Keratinocyte (primary cell): ENCODE results near the gene STOM. TPM values are rescaled to one million over a fixed set of nuclear protein-coding genes. Genes with fewer than 3 reads are reported as not detected.

Experiments used
- DNase-seq: peaks from one replicate; pipeline ENCODE4 v3.0.0-alpha.2; 2011; ENCODE audit warnings: low read depth, missing footprints, low spot score
- FAIRE-seq: peaks from 2 replicates; lab custom pipeline; 2011; peaks lifted over from hg19 to GRCh38; lab: Jason Lieb, UNC
- H2AFZ ChIP-seq: 2 replicates; pipeline ENCODE4 v1.6.0; 2012; ENCODE audit warnings: low read length, control low read depth, inconsistent platforms; ENCODE audit not compliant: control insufficient read depth
- H3K27ac ChIP-seq: 2 replicates; pipeline ENCODE4 v1.5.1; 2011; ENCODE audit warnings: low read length; ENCODE audit not compliant: control insufficient read depth, insufficient read depth
- H3K27me3 ChIP-seq: 3 replicates; pipeline ENCODE4 v1.6.0; 2011; ENCODE audit warnings: low read length; ENCODE audit not compliant: control insufficient read depth, insufficient read depth; ENCODE audit errors: extremely low read depth
- H3K36me3 ChIP-seq, 2 experiments: 2 replicates in 1 of 2; 3 replicates in 1 of 2; pipeline ENCODE4 v1.5.1; 2011; ENCODE audit warnings: low read length in 2 of 2, mild to moderate bottlenecking in 1 of 2; ENCODE audit not compliant: control insufficient read depth in 2 of 2, insufficient read depth in 2 of 2; ENCODE audit errors: extremely low read depth in 1 of 2
- H3K4me1 ChIP-seq: 3 replicates; pipeline ENCODE4 v1.5.1; 2011; ENCODE audit warnings: low read length; ENCODE audit not compliant: control insufficient read depth, insufficient read depth; ENCODE audit errors: extremely low read depth
- H3K4me2 ChIP-seq: 3 replicates; pipeline ENCODE4 v1.6.0; 2011; ENCODE audit warnings: low read depth, low read length; ENCODE audit not compliant: control insufficient read depth, insufficient read depth; ENCODE audit errors: extremely low read depth
- H3K4me3 ChIP-seq, 3 experiments: fragments of 200-600 bp in 1 of 3; sonication (generic) in 1 of 3; 2 replicates in 2 of 3; 3 replicates in 1 of 3; pipeline ENCODE4 v1.5.1; 2011 to 2016; ENCODE audit warnings: low read length in 3 of 3, mild to moderate bottlenecking in 3 of 3, control low read depth in 2 of 3, inconsistent platforms in 1 of 3, low read depth in 1 of 3, mixed read lengths in 1 of 3, mixed run types in 1 of 3, moderate library complexity in 1 of 3; ENCODE audit not compliant: control insufficient read depth in 2 of 3, insufficient read depth in 2 of 3; ENCODE audit errors: extremely low read depth in 1 of 3
- H3K79me2 ChIP-seq: 2 replicates; pipeline ENCODE4 v1.6.0; 2012; ENCODE audit warnings: low read length; ENCODE audit not compliant: control insufficient read depth, insufficient read depth
- H3K9ac ChIP-seq: 3 replicates; pipeline ENCODE4 v1.6.0; 2011; ENCODE audit warnings: low read length; ENCODE audit not compliant: control insufficient read depth, insufficient read depth; ENCODE audit errors: extremely low read depth
- H3K9me1 ChIP-seq: 3 replicates; pipeline ENCODE4 v1.6.0; 2011; ENCODE audit warnings: low read length; ENCODE audit not compliant: control insufficient read depth, insufficient read depth; ENCODE audit errors: extremely low read depth
- H3K9me3 ChIP-seq: 2 replicates; pipeline ENCODE4 v1.5.1; 2012; ENCODE audit warnings: low read depth, low read length; ENCODE audit not compliant: control insufficient read depth
- H4K20me1 ChIP-seq: 3 replicates; pipeline ENCODE4 v1.6.0; 2011; ENCODE audit warnings: low read length; ENCODE audit not compliant: control insufficient read depth, insufficient read depth; ENCODE audit errors: extremely low read depth
- EZH2 ChIP-seq: IDR thresholded peaks from one replicate; pipeline ENCODE4 v1.6.1; 2012; ENCODE audit warnings: inconsistent platforms, mild to moderate bottlenecking, low read length, moderate library complexity
- dilution Hi-C: fragments of 300-500 bp; cut with MboI; formaldehyde crosslinking; loops from one replicate; pipeline ENCODE4 v1.7.0; 2020; ENCODE audit warnings: low sequenced_read_pairs; ENCODE audit not compliant: extremely low pct_ligation_motif_present
- polyA plus RNA-seq, 5 experiments: library from polyadenylated mRNA; depleted of rRNA in 3 of 5; stranded (reverse) in 3 of 5; stranded (forward) in 1 of 5; unstranded in 1 of 5; fragments of >200 nt; gene quantifications; 1 replicate in 1 of 5; 2 replicates in 3 of 5; 3 replicates in 1 of 5; pipeline versions ENCODE4 v1.2.1 to v1.2.3, GENCODE V29; 2011 to 2012; ENCODE audit warnings: missing spikeins in 2 of 5, low read depth in 1 of 5, low replicate concordance in 1 of 5
- TF ChIP-seq, protein P1 (sequence below), 3 experiments: IDR thresholded peaks in 1 of 3; conservative IDR thresholded peaks in 1 of 3; optimal IDR thresholded peaks in 1 of 3; 2 replicates in 2 of 3; 3 replicates in 1 of 3; pipeline versions ENCODE3 to v1.5.1; 2011; ENCODE audit warnings: low read length in 3 of 3, mild to moderate bottlenecking in 3 of 3, moderate library complexity in 2 of 3, control low read depth in 1 of 3, inconsistent platforms in 1 of 3; ENCODE audit not compliant: insufficient read depth in 2 of 3; ENCODE audit errors: extremely low read depth in 1 of 3

STOM gene
- polyA plus RNA-seq, 1 donor (not counting 4 experiments of a cell fraction or from before 2014, with no cell fraction given) = 121 TPM

DNA sequence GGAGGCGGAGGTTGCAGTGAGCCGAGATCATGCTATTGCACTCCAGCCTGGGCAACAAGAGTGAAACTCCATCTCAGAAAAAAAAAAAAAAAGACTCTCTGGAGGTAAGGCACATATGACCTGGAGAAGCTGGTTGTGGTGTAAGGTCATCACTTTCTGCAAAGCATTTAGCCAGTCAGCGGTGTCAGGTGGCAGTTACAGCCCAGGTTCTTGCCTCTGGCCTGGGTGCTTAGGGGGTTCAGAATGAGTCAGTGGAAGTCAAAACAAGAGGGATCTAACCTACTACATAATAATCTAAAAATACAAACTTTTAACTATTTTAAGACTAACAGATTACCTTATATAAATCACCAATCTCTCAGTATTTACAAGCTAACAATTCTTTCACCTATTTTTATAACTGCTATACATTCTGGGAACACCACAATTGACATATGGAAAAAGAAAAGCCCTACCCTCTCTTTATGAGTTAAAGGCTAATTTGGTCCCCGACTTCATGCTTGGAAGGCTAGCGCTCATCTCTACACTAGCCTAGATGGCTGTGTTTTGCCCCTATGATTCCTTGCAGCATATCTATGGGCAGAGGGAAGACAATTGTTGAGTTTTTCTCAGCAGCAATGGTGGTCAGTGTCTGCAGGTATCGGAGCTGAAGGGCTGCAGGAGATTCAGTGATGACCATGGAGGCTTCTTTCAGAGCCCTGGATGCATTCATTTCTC is 29.2 kb downstream of the STOM start:
- Histone ChIP-seq H2AFZ (no peak overlapping the region), H3K4me1 (peaks cover 5% of the 10 kb centered on the region), H3K27me3 (no peaks in the 10 kb centered on the region), H3K4me2 (no peak overlapping the region), H3K9me3 (no peaks in the 10 kb centered on the region), H3K36me3 (peaks cover 3 to 9% of the 10 kb centered on the region in 2 experiments), H4K20me1 (no peaks in the 10 kb centered on the region), H3K9me1 (no peaks in the 10 kb centered on the region), H3K79me2 (no peaks in the 10 kb centered on the region), H3K27ac (no peak overlapping the region), H3K4me3 (no peak overlapping the region), H3K9ac (no peak overlapping the region)
- FAIRE-seq (no peak), DNase-seq (no peak)
- dilution Hi-C loops = no loop called here
- TF ChIP-seq EZH2 = no peak
- TF ChIP-seq, protein P1, sequence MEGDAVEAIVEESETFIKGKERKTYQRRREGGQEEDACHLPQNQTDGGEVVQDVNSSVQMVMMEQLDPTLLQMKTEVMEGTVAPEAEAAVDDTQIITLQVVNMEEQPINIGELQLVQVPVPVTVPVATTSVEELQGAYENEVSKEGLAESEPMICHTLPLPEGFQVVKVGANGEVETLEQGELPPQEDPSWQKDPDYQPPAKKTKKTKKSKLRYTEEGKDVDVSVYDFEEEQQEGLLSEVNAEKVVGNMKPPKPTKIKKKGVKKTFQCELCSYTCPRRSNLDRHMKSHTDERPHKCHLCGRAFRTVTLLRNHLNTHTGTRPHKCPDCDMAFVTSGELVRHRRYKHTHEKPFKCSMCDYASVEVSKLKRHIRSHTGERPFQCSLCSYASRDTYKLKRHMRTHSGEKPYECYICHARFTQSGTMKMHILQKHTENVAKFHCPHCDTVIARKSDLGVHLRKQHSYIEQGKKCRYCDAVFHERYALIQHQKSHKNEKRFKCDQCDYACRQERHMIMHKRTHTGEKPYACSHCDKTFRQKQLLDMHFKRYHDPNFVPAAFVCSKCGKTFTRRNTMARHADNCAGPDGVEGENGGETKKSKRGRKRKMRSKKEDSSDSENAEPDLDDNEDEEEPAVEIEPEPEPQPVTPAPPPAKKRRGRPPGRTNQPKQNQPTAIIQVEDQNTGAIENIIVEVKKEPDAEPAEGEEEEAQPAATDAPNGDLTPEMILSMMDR (optimal IDR thresholded peaks at IDR 0.05 in 1 of 3, IDR thresholded peaks at IDR 0.05 in 1 of 3, conservative IDR thresholded peaks at IDR 0.05 in 1 of 3; ENCODE audit: extremely low read depth in 1 of 3, insufficient read depth in 2 of 3, low read length in 3 of 3) = no peak

DNA sequence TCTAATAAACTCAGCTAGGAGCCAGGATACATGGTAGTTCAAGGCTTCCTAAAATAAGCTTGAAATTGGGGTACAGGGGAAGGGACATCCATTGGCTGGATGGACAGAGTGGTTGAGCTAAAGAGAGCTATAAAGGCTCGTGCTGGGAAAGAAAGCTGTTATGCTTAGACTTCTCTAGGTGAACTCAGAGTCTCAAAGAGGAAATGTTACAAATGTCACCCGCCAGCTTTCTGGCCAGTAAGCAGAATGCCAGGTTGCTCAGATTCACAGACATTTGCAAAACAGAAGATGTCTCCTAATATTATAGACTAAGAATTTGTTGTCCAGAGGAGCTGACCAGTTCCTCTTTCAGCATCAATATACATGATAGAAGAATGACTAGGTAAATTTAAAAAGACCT is 30.6 kb downstream of the STOM start:
- H3K4me3 ChIP-seq = no peak overlapping the region
- no peak overlapping the region for H3K27ac ChIP-seq
- no peaks in the 10 kb centered on the region for H3K9me3 ChIP-seq
- no peak overlapping the region for H3K4me2 ChIP-seq
- dilution Hi-C loops = no loop called here
- peaks cover 2 to 9% of the 10 kb centered on the region in 2 experiments for H3K36me3 ChIP-seq
- FAIRE-seq (no peak), DNase-seq (no peak)
- peaks cover 19% of the 10 kb centered on the region for H3K4me1 ChIP-seq
- no peak overlapping the region for H2AFZ ChIP-seq
- H3K9ac ChIP-seq = no peak overlapping the region
- no peaks in the 10 kb centered on the region for H3K27me3 ChIP-seq
- TF ChIP-seq, protein P1 (optimal IDR thresholded peaks at IDR 0.05 in 1 of 3, IDR thresholded peaks at IDR 0.05 in 1 of 3, conservative IDR thresholded peaks at IDR 0.05 in 1 of 3; ENCODE audit: extremely low read depth in 1 of 3, insufficient read depth in 2 of 3, low read length in 3 of 3) = no peak
- no peak for TF ChIP-seq EZH2
- H3K9me1 ChIP-seq = no peaks in the 10 kb centered on the region
- H3K79me2 ChIP-seq = no peaks in the 10 kb centered on the region
- H4K20me1 ChIP-seq = no peaks in the 10 kb centered on the region
